H1 (cell line): ENCODE measurements around the gene TBC1D2.

Source experiments
- CHD1 ChIP-seq: IDR thresholded peaks from 2 replicates; pipeline ENCODE4 v1.6.1; 2012; ENCODE audit warnings: low read depth, low read length, improper control_type of control experiment
- CREB1 ChIP-seq: IDR thresholded peaks from 2 replicates; pipeline ENCODE4 v1.6.1; 2012; ENCODE audit warnings: inconsistent platforms
- EGR1 ChIP-seq: IDR thresholded peaks from 2 replicates; pipeline ENCODE4 v1.6.1; 2011; ENCODE audit warnings: low read depth, low read length, borderline replicate concordance
- POLR2A ChIP-seq, 2 experiments: IDR thresholded peaks; 1 replicate in 1 of 2; 2 replicates in 1 of 2; pipeline ENCODE4 v1.6.1; 2011; ENCODE audit warnings: low read depth in 2 of 2, low read length in 2 of 2, mild to moderate bottlenecking in 2 of 2; ENCODE audit errors: control extremely low read depth in 1 of 2
- ZNF274 ChIP-seq: IDR thresholded peaks from 2 replicates; pipeline ENCODE4 v1.7.0; 2012; ENCODE audit warnings: low read length, borderline replicate concordance; ENCODE audit errors: extremely low read depth
- TF ChIP-seq, protein P1 (sequence below): IDR thresholded peaks from 2 replicates; pipeline ENCODE4 v1.6.1; 2011; ENCODE audit warnings: low read length, improper control_type of control experiment

DNA sequence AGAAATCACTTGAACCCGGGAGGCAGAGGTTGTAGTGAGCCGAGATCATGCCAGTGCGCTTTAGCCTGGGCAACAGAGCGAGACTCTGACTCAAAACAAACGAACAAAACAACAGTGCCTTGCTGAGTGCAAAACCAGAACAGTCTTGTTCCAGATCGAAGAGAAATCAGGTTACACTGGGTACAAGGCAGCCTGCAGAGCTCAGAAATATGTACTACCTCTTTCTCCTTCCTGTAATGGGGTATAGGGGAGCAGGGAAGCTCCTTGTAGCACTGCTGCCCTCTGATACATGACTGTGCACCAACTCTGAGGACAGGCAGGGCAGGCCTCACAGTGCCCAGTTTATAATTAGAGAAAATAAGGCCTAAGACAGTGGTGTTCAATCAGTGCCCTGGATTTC, 24.7 kb downstream of the TBC1D2 start:
- TF ChIP-seq CREB1, result no peak
- no peak for TF ChIP-seq POLR2A (IDR thresholded peaks at IDR 0.05; ENCODE audit: control extremely low read depth in 1 of 2, low read depth in 2 of 2, low read length in 2 of 2)
- TF ChIP-seq EGR1, result no peak
- TF ChIP-seq CHD1, result no peak
- no peak for TF ChIP-seq ZNF274
- TF ChIP-seq, protein P1, sequence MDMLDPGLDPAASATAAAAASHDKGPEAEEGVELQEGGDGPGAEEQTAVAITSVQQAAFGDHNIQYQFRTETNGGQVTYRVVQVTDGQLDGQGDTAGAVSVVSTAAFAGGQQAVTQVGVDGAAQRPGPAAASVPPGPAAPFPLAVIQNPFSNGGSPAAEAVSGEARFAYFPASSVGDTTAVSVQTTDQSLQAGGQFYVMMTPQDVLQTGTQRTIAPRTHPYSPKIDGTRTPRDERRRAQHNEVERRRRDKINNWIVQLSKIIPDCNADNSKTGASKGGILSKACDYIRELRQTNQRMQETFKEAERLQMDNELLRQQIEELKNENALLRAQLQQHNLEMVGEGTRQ, result no peak
